Lower leg skin (tissue), 4 donors: Measurements from ENCODE around the gene CDADC1. TPM values are rescaled to one million over a fixed set of nuclear protein-coding genes. Genes with fewer than 3 reads are reported as not detected.

Source experiments
- DNase-seq, 2 donors: peaks; one replicate each; pipeline ENCODE4 v3.0.0-alpha.2; 2019; ENCODE audit warnings: low spot score in 2 of 2
- H3K4me3 ChIP-seq: fragments of 200-600 bp; sonication (generic); 2 replicates; pipeline ENCODE4 v1.5.1; 2017; ENCODE audit warnings: mild to moderate bottlenecking, low read depth; ENCODE audit not compliant: poor library complexity, severe bottlenecking
- CTCF ChIP-seq, 3 donors: fragments of 450-650 bp; IDR thresholded peaks; one replicate each; pipeline ENCODE4 v1.5.1; 2016; ENCODE audit warnings: antibody characterized with exemption in 3 of 3, mild to moderate bottlenecking in 3 of 3, moderate library complexity in 2 of 3
- POLR2A ChIP-seq, 2 donors: fragments of 450-650 bp; IDR thresholded peaks; one replicate each; pipeline ENCODE4 v1.6.1; 2016 to 2017; ENCODE audit warnings: antibody characterized with exemption in 2 of 2, mild to moderate bottlenecking in 1 of 2, moderate library complexity in 1 of 2
- WGBS, 2 donors: methylation state at CpG; one replicate each; pipeline ENCODE4 v1.1.5; 2018; 5-methylcytosine and 5-hydroxymethylcytosine counted together
- intact Hi-C: fragments of 100-400 bp; cut with DNase I; formaldehyde crosslinking; loops from one replicate; pipeline ENCODE4 v1.15.0; 2023; ENCODE audit warnings: low total_unique reads
- total RNA-seq, 4 donors: library from RNA; depleted of rRNA; stranded (reverse); fragments of >200 nt; gene quantifications; one replicate each; pipeline ENCODE4 v1.1.0, GENCODE V29; 2016

The CDADC1 gene
- total RNA-seq, 4 donors from 2014 or later: 0.84 to 7.2 (median 1.9) TPM

DNA sequence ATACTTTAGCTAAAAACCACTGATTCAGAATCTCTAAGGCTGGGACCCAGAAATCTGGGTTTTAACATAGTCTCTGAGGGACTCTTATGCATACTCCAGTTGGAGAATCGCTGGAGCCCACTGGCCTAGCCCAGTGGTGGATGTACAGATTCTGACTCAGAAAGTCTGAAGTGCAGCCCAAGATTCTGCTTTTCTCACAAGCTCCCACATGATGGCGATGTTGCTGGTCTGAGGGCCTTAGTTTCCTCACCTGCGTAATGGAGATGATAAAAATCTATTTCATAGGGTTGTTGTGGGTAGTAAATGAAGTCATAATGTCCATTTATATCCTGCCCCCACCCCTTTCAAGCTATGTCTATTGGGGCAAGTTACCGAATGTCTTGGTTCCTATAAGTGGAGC is 7.7 kb upstream of the CDADC1 start:
- 45 to 46% methylated on average over 4 of the region's 4 CpGs for WGBS, 2 donors
- TF ChIP-seq POLR2A (IDR thresholded peaks at IDR 0.05) (no peak), CTCF (IDR thresholded peaks at IDR 0.05) (no peak)
- no peak overlapping the region for H3K4me3 ChIP-seq
- intact Hi-C loops: no loop called here
- no peak for DNase-seq

DNA sequence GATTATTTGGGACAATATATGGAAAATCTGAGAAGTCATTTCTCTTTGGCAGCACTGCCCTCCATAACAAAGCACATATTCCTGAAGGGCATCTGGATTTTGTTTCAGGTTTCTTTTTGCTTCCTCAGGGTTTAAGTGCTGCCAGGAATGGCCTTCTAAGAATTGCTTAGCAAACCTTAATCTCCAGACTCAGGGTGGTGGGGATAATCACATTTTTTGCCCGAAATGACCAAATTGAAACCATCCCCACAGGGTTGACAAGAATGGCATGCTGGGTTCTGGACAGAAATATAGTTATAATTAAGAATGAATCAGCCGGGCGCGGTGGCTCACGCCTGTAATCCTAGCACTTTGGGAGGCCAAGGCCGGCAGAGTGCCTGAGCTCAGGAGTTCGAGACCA is 6.4 kb upstream of the CDADC1 start:
- DNase-seq: no peak
- H3K4me3 ChIP-seq: no peak overlapping the region
- intact Hi-C loops: no loop called here
- no peak for TF ChIP-seq CTCF (IDR thresholded peaks at IDR 0.05)
- no peak for TF ChIP-seq POLR2A (IDR thresholded peaks at IDR 0.05)
- WGBS, 2 donors: 71 to 76% methylated on average over 7 of the region's 7 CpGs

- no peak overlapping the region for H3K4me3 ChIP-seq
- TF ChIP-seq POLR2A (IDR thresholded peaks at IDR 0.05): no peak
- no peak for TF ChIP-seq CTCF (IDR thresholded peaks at IDR 0.05)
- intact Hi-C loops: no loop called here
- DNase-seq: no peak
Observed at GRCh38 chr13:49245101-49245500, 2.6 kb upstream of the CDADC1 start.

DNA sequence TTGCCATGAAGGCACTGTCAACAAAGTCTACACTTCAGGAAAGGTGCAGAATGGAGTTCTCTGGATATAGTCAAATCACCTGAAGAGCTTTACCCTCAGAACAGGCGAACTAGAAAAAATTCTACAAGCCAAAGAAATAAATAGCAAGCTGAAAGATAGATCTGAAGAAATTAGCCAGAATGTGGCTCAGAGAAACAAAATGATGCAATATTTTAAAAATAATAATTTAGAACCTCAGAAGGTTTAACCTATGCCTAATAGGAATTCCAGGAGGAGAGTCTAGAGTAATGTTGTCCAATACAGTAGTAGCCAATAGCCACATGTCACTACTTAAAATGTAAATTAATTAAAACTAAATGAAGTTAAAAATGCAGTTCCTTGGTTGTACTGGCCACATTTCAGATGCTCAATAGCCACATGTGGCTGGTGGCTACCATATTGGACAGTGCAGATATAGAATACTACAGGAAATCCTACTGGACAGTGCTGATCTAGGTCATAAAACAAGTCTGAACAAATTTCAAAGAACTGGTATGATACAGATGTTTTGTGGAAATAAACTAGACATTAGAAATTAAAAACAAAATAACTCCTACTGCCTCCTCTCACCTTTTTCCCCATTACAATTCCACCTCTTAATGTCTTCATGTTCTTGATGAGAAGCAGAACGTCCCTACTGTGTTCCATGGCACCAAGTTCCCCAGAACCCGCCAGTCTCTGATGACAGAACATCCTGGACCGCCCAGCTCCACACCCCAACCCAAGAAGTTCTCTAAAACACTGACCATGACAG is 679 bp upstream of the CDADC1 start:
- 24 to 25% methylated on average over 4 of the region's 4 CpGs for WGBS, 2 donors
- TF ChIP-seq POLR2A (IDR thresholded peaks at IDR 0.05) (no peak), CTCF (IDR thresholded peaks at IDR 0.05) (no peak)
- intact Hi-C loops: no loop called here
- peak overlapping the region; percentile 80 for H3K4me3 ChIP-seq
- no peak for DNase-seq

- peak overlapping the region; percentile 80 for H3K4me3 ChIP-seq
- TF ChIP-seq CTCF (IDR thresholded peaks at IDR 0.05): no peak
- 6 to 8% methylated on average over 6 of the region's 6 CpGs for WGBS, 2 donors
- intact Hi-C loops: no loop called here
- no peak for DNase-seq
Observed at GRCh38 chr13:49248622-49249002, 887 bp downstream of the CDADC1 start.

GRCh38 chr13:49251326-49251725 is 3.6 kb downstream of the CDADC1 start:
- DNase-seq: no peak
- intact Hi-C loops: no loop called here
- no peak overlapping the region for H3K4me3 ChIP-seq
- TF ChIP-seq POLR2A (IDR thresholded peaks at IDR 0.05) (no peak), CTCF (IDR thresholded peaks at IDR 0.05) (no peak)
- WGBS, 2 donors: 77 to 78% methylated on average over 5 of the region's 5 CpGs
